H1 (cell line): ENCODE results near the gene HOXD11. TPM values are rescaled to one million over a fixed set of nuclear protein-coding genes. Genes with fewer than 3 reads are reported as not detected.

ENCODE experiments used
- CTCF ChIA-PET: fragments of 300-600 bp; sonication (Branson Sonifier 250); formaldehyde crosslinking; loops from one replicate; lab custom pipeline; 2021; ENCODE audit not compliant: partially characterized antibody; lab: Charles Lee
- POLR2A ChIA-PET: fragments of 300-600 bp; sonication (Branson Sonifier 250); formaldehyde crosslinking; loops from one replicate; lab custom pipeline; 2021; ENCODE audit warnings: inconsistent platforms; ENCODE audit not compliant: partially characterized antibody; lab: Charles Lee
- DNase-seq, 2 experiments: peaks; one replicate each; pipeline versions ENCODE4 v3.0.0 to v3.0.0-alpha.2; 2010 to 2022; ENCODE audit warnings: low spot score in 2 of 2, low read depth in 1 of 2, mixed read lengths in 1 of 2
- FAIRE-seq: peaks from 2 replicates; lab custom pipeline; 2011; peaks lifted over from hg19 to GRCh38; lab: Jason Lieb, UNC
- H2AFZ ChIP-seq: 2 replicates; pipeline ENCODE4 v1.8.1; 2012; ENCODE audit warnings: low read length, inconsistent platforms
- H2AK5ac ChIP-seq: 2 replicates; pipeline ENCODE4 v1.6.1; 2013; ENCODE audit warnings: low read depth, low read length
- H2BK120ac ChIP-seq: replicated peaks from 2 replicates; pipeline ENCODE3; 2013; ENCODE audit warnings: low read depth, low read length, inconsistent platforms
- H2BK12ac ChIP-seq: 2 replicates; pipeline ENCODE4 v1.6.1; 2013; ENCODE audit warnings: low read depth, low read length
- H2BK15ac ChIP-seq: 2 replicates; pipeline ENCODE4 v1.6.1; 2013; ENCODE audit warnings: low read length
- H2BK20ac ChIP-seq: 2 replicates; pipeline ENCODE4 v1.6.1; 2013; ENCODE audit warnings: low read length
- H2BK5ac ChIP-seq: 2 replicates; pipeline ENCODE4 v1.6.1; 2013; ENCODE audit warnings: low read depth, low read length
- H3K14ac ChIP-seq: 2 replicates; pipeline ENCODE4 v1.6.1; 2013; ENCODE audit warnings: inconsistent platforms; ENCODE audit not compliant: insufficient read length
- H3K18ac ChIP-seq: 2 replicates; pipeline ENCODE4 v1.6.1; 2013; ENCODE audit warnings: low read length; ENCODE audit errors: extremely low read depth
- H3K23ac ChIP-seq: 2 replicates; pipeline ENCODE4 v1.6.1; 2013; ENCODE audit warnings: inconsistent platforms; ENCODE audit not compliant: insufficient read length
- H3K23me2 ChIP-seq: 2 replicates; pipeline ENCODE4 v1.6.1; 2013; ENCODE audit warnings: low read depth, low read length
- H3K27ac ChIP-seq: 2 replicates; pipeline ENCODE4 v1.6.1; 2011; ENCODE audit warnings: low read depth, low read length, inconsistent platforms
- H3K27me3 ChIP-seq, 4 experiments: replicated peaks in 1 of 4; 1 replicate in 1 of 4; 2 replicates in 3 of 4; pipeline versions ENCODE4 v1.6.1 to v1.8.1; 2011 to 2013; ENCODE audit warnings: low read length in 3 of 4, mild to moderate bottlenecking in 3 of 4, inconsistent platforms in 2 of 4, mixed read lengths in 2 of 4, moderate library complexity in 1 of 4; ENCODE audit not compliant: control insufficient read depth in 3 of 4, insufficient read depth in 3 of 4; ENCODE audit errors: extremely low read depth in 1 of 4
- H3K36me3 ChIP-seq, 4 experiments: 2 replicates each; pipeline versions ENCODE4 v1.6.1 to v1.8.1; 2011 to 2013; ENCODE audit warnings: mild to moderate bottlenecking in 4 of 4, low read length in 3 of 4, moderate library complexity in 2 of 4, control low read depth in 1 of 4, inconsistent platforms in 1 of 4; ENCODE audit not compliant: insufficient read depth in 4 of 4, control insufficient read depth in 2 of 4
- H3K4ac ChIP-seq: replicated peaks from 2 replicates; pipeline ENCODE3; 2013; ENCODE audit warnings: low read length, low read depth, mixed read lengths, inconsistent platforms; ENCODE audit not compliant: insufficient read length
- H3K4me1 ChIP-seq, 4 experiments: replicated peaks in 1 of 4; 1 replicate in 1 of 4; 2 replicates in 3 of 4; pipeline versions ENCODE4 v1.6.1 to v1.8.1; 2011 to 2013; ENCODE audit warnings: low read length in 3 of 4, inconsistent platforms in 2 of 4, mixed read lengths in 1 of 4; ENCODE audit not compliant: insufficient read depth in 4 of 4, control insufficient read depth in 3 of 4
- H3K4me2 ChIP-seq, 2 experiments: 2 replicates each; pipeline versions ENCODE4 v1.6.1 to v1.8.1; 2011 to 2013; ENCODE audit warnings: low read depth in 2 of 2, low read length in 2 of 2, control low read depth in 1 of 2, inconsistent platforms in 1 of 2, mild to moderate bottlenecking in 1 of 2; ENCODE audit not compliant: insufficient read depth in 1 of 2
- H3K4me3 ChIP-seq, 4 experiments: fragments of 200-600, 300-600 bp in 1 of 4; sonication (generic), shearing (Covaris generic), sonication (Bioruptor Twin) in 1 of 4; 2 replicates each; pipeline versions ENCODE4 v1.5.1 to v1.8.1; 2011 to 2016; ENCODE audit warnings: low read length in 4 of 4, low read depth in 3 of 4, control low read depth in 2 of 4, inconsistent platforms in 2 of 4, mild to moderate bottlenecking in 2 of 4, mixed read lengths in 1 of 4, moderate library complexity in 1 of 4; ENCODE audit not compliant: insufficient read depth in 2 of 4; ENCODE audit errors: extremely low read depth in 1 of 4
- H3K56ac ChIP-seq: replicated peaks from 2 replicates; pipeline ENCODE3; 2013; ENCODE audit warnings: low read depth, mild to moderate bottlenecking, mixed read lengths, low read length, inconsistent platforms; ENCODE audit not compliant: insufficient read length
- H3K79me1 ChIP-seq: 2 replicates; pipeline ENCODE4 v1.6.1; 2013; ENCODE audit warnings: low read depth, low read length, control low read depth
- H3K79me2 ChIP-seq, 2 experiments: 2 replicates each; pipeline versions ENCODE4 v1.6.1 to v1.8.1; 2012 to 2013; ENCODE audit warnings: low read length in 2 of 2, mild to moderate bottlenecking in 2 of 2, inconsistent platforms in 1 of 2; ENCODE audit not compliant: insufficient read depth in 2 of 2, control insufficient read depth in 1 of 2
- H3K9ac ChIP-seq, 4 experiments: replicated peaks in 1 of 4; 1 replicate in 1 of 4; 2 replicates in 3 of 4; pipeline versions ENCODE4 v1.6.1 to v1.8.1; 2011 to 2013; ENCODE audit warnings: low read depth in 3 of 4, low read length in 3 of 4, control low read depth in 2 of 4, mild to moderate bottlenecking in 2 of 4, moderate library complexity in 2 of 4, inconsistent platforms in 1 of 4; ENCODE audit errors: extremely low read depth in 1 of 4
- H3K9me3 ChIP-seq, 2 experiments: 2 replicates each; pipeline versions ENCODE4 v1.6.1 to v1.8.1; 2012 to 2013; ENCODE audit warnings: mild to moderate bottlenecking in 2 of 2, moderate library complexity in 2 of 2, control low read depth in 1 of 2, inconsistent platforms in 1 of 2, low read depth in 1 of 2, low read length in 1 of 2, mixed read lengths in 1 of 2; ENCODE audit not compliant: insufficient read depth in 2 of 2
- H4K20me1 ChIP-seq, 2 experiments: replicated peaks in 1 of 2; 2 replicates each; pipeline versions ENCODE3 to v1.8.1; 2011 to 2013; ENCODE audit warnings: inconsistent platforms in 2 of 2, low read length in 2 of 2, mild to moderate bottlenecking in 1 of 2; ENCODE audit not compliant: insufficient read depth in 2 of 2, control insufficient read depth in 1 of 2
- H4K5ac ChIP-seq: 2 replicates; pipeline ENCODE4 v1.6.1; 2013; ENCODE audit warnings: low read length, low read depth, mixed read lengths, inconsistent platforms; ENCODE audit not compliant: insufficient read length
- H4K8ac ChIP-seq: 2 replicates; pipeline ENCODE4 v1.8.0; 2013; ENCODE audit warnings: mild to moderate bottlenecking, moderate library complexity, low read length, inconsistent platforms; ENCODE audit not compliant: insufficient read depth; ENCODE audit errors: extremely low read depth
- H4K91ac ChIP-seq: replicated peaks from 2 replicates; pipeline ENCODE3; 2013; ENCODE audit warnings: low read length, mixed read lengths, inconsistent platforms; ENCODE audit not compliant: insufficient read length
- ASH2L ChIP-seq: fragments of 200-600, 300-600 bp; sonication (generic); IDR thresholded peaks from one replicate; pipeline ENCODE4 v1.7.1; 2017; ENCODE audit warnings: low read length
- BACH1 ChIP-seq: IDR thresholded peaks from 2 replicates; pipeline ENCODE4 v1.6.1; 2012; ENCODE audit warnings: low read length, improper control_type of control experiment
- CBX5 ChIP-seq: fragments of 300-800, 300-1000 bp; sonication (generic); IDR thresholded peaks from 2 replicates; pipeline ENCODE4 v1.7.1; 2016; ENCODE audit warnings: antibody characterized with exemption, low read length, low read depth
- KDM4A ChIP-seq: IDR thresholded peaks from one replicate; pipeline ENCODE4 v1.7.1; 2012; ENCODE audit warnings: low read depth, mild to moderate bottlenecking, moderate library complexity, low read length, inconsistent platforms; ENCODE audit not compliant: severe bottlenecking
- POLR2A ChIP-seq, 2 experiments: IDR thresholded peaks; 1 replicate in 1 of 2; 2 replicates in 1 of 2; pipeline ENCODE4 v1.6.1; 2011; ENCODE audit warnings: low read depth in 2 of 2, low read length in 2 of 2, mild to moderate bottlenecking in 2 of 2; ENCODE audit errors: control extremely low read depth in 1 of 2
- SP1 ChIP-seq: IDR thresholded peaks from 2 replicates; pipeline ENCODE4 v1.6.1; 2011; ENCODE audit warnings: low read depth, low read length
- ZNF274 ChIP-seq: IDR thresholded peaks from 2 replicates; pipeline ENCODE4 v1.7.0; 2012; ENCODE audit warnings: low read length, borderline replicate concordance; ENCODE audit errors: extremely low read depth
- WGBS, 2 experiments: shearing (Covaris generic) in 1 of 2; methylation state at CpG; one replicate each; pipeline versions ENCODE4 v1.1.6 to v1.1.7; 2013 to 2015; ENCODE audit warnings: low lambda C conversion rate in 2 of 2, mixed read lengths in 2 of 2, inconsistent platforms in 1 of 2, low coverage in 1 of 2, missing lambda C conversion rate in 1 of 2; ENCODE audit not compliant: insufficient replicate concordance in 2 of 2, insufficient coverage in 1 of 2, insufficient read length in 1 of 2; ENCODE audit errors: extremely low coverage in 1 of 2, missing lambda C conversion rate in 1 of 2; 5-methylcytosine and 5-hydroxymethylcytosine counted together
- polyA plus RNA-seq, 7 experiments: library from polyadenylated mRNA; depleted of rRNA in 3 of 7; stranded (reverse) in 5 of 7; unstranded in 2 of 7; fragments of >200 nt in 5 of 7; fragments of 200-250 nt in 2 of 7; gene quantifications; 1 replicate in 5 of 7; 2 replicates in 1 of 7; 4 replicates in 1 of 7; pipeline versions ENCODE4 v1.2.1 to v1.2.3, GENCODE V29; 2011 to 2013; ENCODE audit warnings: missing spikeins in 2 of 7, mixed read lengths in 2 of 7
- total RNA-seq: library from RNA; stranded (reverse); fragmentation: NEBNext Ultra II Directional; extraction: Animal tissue kit (Norgen Biotek cat#: 25700); gene quantifications from 2 replicates; pipeline ENCODE4 v1.2.1, GENCODE V29; 2021
- TF ChIP-seq, protein P1 (sequence below): IDR thresholded peaks from 2 replicates; pipeline ENCODE4 v1.6.1; 2012; ENCODE audit warnings: low read length, inconsistent platforms
- TF ChIP-seq, protein P2 (sequence below): IDR thresholded peaks from 2 replicates; pipeline ENCODE4 v1.6.1; 2011; ENCODE audit warnings: low read length, improper control_type of control experiment

The HOXD11 gene
- total and polyA plus RNA-seq, 2 of the 8 experiments (the other 6 are each of a cell fraction or from before 2014, with no cell fraction given) = not detected

DNA sequence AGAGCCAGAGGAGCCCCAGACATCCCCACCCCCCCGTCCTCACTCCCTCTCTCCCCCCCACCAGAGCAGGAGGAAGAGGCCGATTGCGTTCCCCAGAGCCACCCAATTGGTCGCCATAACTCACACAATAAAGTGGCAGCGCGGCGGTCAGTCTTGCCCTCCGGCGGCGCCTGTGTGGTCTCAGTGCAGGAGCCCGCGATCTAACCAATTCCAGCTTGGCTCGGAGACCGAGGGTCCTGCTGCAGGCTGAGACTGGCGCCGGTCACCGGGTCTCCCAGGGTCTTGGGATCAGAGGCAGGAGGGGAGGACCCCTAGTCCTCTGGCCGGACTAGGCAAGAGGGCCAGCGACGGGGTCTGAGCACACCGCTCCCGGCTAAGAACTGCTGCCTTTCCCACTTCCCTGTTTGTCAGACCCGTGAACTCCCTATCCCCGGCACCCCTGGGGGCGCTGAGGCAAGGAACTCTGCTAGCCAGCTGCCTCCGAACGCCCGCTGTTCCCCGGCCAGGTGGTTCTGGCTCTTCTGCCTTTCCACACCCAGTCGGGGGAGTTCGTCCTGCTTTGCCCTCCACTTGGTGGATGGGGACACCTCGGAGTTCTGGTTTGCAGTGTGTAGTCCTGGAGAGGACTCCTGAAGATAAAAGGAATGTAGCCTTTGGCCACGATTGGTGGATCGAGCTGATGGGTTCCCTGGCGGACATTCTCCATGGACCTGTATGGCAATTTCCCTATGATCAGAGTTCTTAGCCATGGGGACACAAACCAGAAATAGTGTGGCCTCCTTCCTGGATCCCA, 8.5 kb upstream of the HOXD11 start:
- FAIRE-seq (no peak), DNase-seq (peak in 1 of 2 experiments; percentile 73)
- no peak overlapping the region for H3K56ac ChIP-seq
- H3K4ac ChIP-seq = no peak overlapping the region
- no peaks in the 10 kb centered on the region; a peak in 1 of 8 replicates for H3K36me3 ChIP-seq
- peaks cover 0 to 25% (median 12%) of the 10 kb centered on the region in 4 experiments; a peak in 6 of 7 replicates for H3K4me1 ChIP-seq
- H3K27ac ChIP-seq = no peak overlapping the region
- no peak overlapping the region for H3K14ac ChIP-seq
- H4K91ac ChIP-seq = no peak overlapping the region
- H3K4me3 ChIP-seq = peak overlapping the region; percentile 14 to 54 (median 24); a peak in 5 of 8 replicates
- H3K9ac ChIP-seq = no peak overlapping the region
- ChIA-PET POLR2A (interaction anchor here (0.7 to 3.4 kb wide), 3 partner anchors 16 to 80 kb away, joined by 3 to 8 read pairs (median 4); no protein-coding TSS in a partner anchor), CTCF (interaction anchor here (0.6 to 6.5 kb wide), 30 partner anchors 7 to 1543 kb away, joined by 3 to 130 read pairs (median 4); partner anchors contain the start of genes EVX2 and HOXD4)
- WGBS, 2 experiments = 5% methylated on average over 31 of the region's 35 CpGs; no CpG with 5 or more reads in 1 of the 2 experiments
- H2BK120ac ChIP-seq = no peak overlapping the region
- H2BK12ac ChIP-seq = 0 out of 2 replicates have a peak overlapping the region, but pooled peaks have one; percentile 60
- no peak overlapping the region for H2BK20ac ChIP-seq
- H3K79me1 ChIP-seq = no peaks in the 10 kb centered on the region
- peaks cover 12 to 39% of the 10 kb centered on the region in 2 experiments for H4K20me1 ChIP-seq
- no peak overlapping the region for H3K23ac ChIP-seq
- no peaks in the 10 kb centered on the region for H3K79me2 ChIP-seq
- no peaks in the 10 kb centered on the region for H3K9me3 ChIP-seq
- no peak overlapping the region for H4K8ac ChIP-seq
- no peak overlapping the region for H2AFZ ChIP-seq
- no peak overlapping the region for H2BK5ac ChIP-seq
- peaks cover 79 to 99% (median 94%) of the 10 kb centered on the region in 4 experiments for H3K27me3 ChIP-seq
- H3K4me2 ChIP-seq = peak overlapping the region; percentile 14 to 77
- peak overlapping the region; percentile 88; the same call in 1 of the 2 replicates for H2AK5ac ChIP-seq
- peak overlapping the region; percentile 81; the same call in 1 of the 2 replicates for H2BK15ac ChIP-seq
- peak overlapping the region; percentile 73 for H3K18ac ChIP-seq
- H4K5ac ChIP-seq = no peak overlapping the region
- H3K23me2 ChIP-seq = peaks cover 6% of the 10 kb centered on the region
- TF ChIP-seq, protein P1, sequence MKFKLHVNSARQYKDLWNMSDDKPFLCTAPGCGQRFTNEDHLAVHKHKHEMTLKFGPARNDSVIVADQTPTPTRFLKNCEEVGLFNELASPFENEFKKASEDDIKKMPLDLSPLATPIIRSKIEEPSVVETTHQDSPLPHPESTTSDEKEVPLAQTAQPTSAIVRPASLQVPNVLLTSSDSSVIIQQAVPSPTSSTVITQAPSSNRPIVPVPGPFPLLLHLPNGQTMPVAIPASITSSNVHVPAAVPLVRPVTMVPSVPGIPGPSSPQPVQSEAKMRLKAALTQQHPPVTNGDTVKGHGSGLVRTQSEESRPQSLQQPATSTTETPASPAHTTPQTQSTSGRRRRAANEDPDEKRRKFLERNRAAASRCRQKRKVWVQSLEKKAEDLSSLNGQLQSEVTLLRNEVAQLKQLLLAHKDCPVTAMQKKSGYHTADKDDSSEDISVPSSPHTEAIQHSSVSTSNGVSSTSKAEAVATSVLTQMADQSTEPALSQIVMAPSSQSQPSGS = no peak
- TF ChIP-seq, protein P2, sequence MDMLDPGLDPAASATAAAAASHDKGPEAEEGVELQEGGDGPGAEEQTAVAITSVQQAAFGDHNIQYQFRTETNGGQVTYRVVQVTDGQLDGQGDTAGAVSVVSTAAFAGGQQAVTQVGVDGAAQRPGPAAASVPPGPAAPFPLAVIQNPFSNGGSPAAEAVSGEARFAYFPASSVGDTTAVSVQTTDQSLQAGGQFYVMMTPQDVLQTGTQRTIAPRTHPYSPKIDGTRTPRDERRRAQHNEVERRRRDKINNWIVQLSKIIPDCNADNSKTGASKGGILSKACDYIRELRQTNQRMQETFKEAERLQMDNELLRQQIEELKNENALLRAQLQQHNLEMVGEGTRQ = no peak
- TF ChIP-seq SP1 (no peak), BACH1 (no peak), ZNF274 (no peak), ASH2L (no peak), POLR2A (IDR thresholded peaks at IDR 0.05; ENCODE audit: control extremely low read depth in 1 of 2, low read depth in 2 of 2, low read length in 2 of 2) (no peak), KDM4A (peak; percentile 25), CBX5 (no peak)
